H9 (cell line): ENCODE results near the gene CFAP77. TPM values are rescaled to one million over a fixed set of nuclear protein-coding genes. Genes with fewer than 3 reads are reported as not detected.

ENCODE experiments used
- DNase-seq: peaks from one replicate; pipeline ENCODE4 v3.0.0-alpha.2; 2017
- H2AFZ ChIP-seq: one replicate; pipeline ENCODE4 v1.6.1; 2013; ENCODE audit warnings: mild to moderate bottlenecking, low read length, control low read depth, moderate library complexity
- H2AK5ac ChIP-seq: 2 replicates; pipeline ENCODE4 v1.6.1; 2013; ENCODE audit warnings: low read length, control low read depth, mixed read lengths; ENCODE audit not compliant: insufficient read length
- H2BK120ac ChIP-seq: one replicate; pipeline ENCODE4 v1.6.1; 2013; ENCODE audit warnings: low read depth, mild to moderate bottlenecking, low read length, control low read depth, inconsistent platforms; ENCODE audit not compliant: poor library complexity, severe bottlenecking
- H2BK12ac ChIP-seq: 2 replicates; pipeline ENCODE4 v1.6.1; 2013; ENCODE audit warnings: low read length, control low read depth, mixed read lengths, low read depth; ENCODE audit not compliant: insufficient read length
- H2BK15ac ChIP-seq: 2 replicates; pipeline ENCODE4 v1.6.1; 2013; ENCODE audit warnings: low read depth, low read length, control low read depth
- H2BK20ac ChIP-seq: one replicate; pipeline ENCODE4 v1.6.1; 2013; ENCODE audit warnings: low read depth, mild to moderate bottlenecking, low read length, control low read depth, inconsistent platforms; ENCODE audit not compliant: poor library complexity, severe bottlenecking
- H2BK5ac ChIP-seq: 2 replicates; pipeline ENCODE4 v1.6.1; 2013; ENCODE audit warnings: low read length, control low read depth, mixed read lengths; ENCODE audit not compliant: insufficient read length
- H3K14ac ChIP-seq: 2 replicates; pipeline ENCODE4 v1.6.1; 2013; ENCODE audit warnings: low read length, control low read depth; ENCODE audit not compliant: insufficient read depth
- H3K18ac ChIP-seq: 2 replicates; pipeline ENCODE4 v1.6.1; 2013; ENCODE audit warnings: low read depth, mild to moderate bottlenecking, mixed read lengths, low read length, control low read depth; ENCODE audit not compliant: insufficient read length
- H3K23ac ChIP-seq: 2 replicates; pipeline ENCODE4 v1.6.1; 2013; ENCODE audit warnings: low read length, control low read depth, mixed read lengths, low read depth; ENCODE audit not compliant: insufficient read length
- H3K23me2 ChIP-seq: 2 replicates; pipeline ENCODE4 v1.6.1; 2013; ENCODE audit warnings: low read depth, mild to moderate bottlenecking, mixed read lengths, low read length, control low read depth; ENCODE audit not compliant: insufficient read length, poor library complexity, severe bottlenecking
- H3K27ac ChIP-seq: 2 replicates; pipeline ENCODE4 v1.5.1; 2013; ENCODE audit warnings: low read length, control low read depth, mixed read lengths, low read depth; ENCODE audit not compliant: insufficient read length
- H3K27me3 ChIP-seq: 2 replicates; pipeline ENCODE4 v1.6.1; 2013; ENCODE audit warnings: low read length, control low read depth, inconsistent platforms; ENCODE audit not compliant: insufficient read depth
- H3K4ac ChIP-seq: 2 replicates; pipeline ENCODE4 v1.6.1; 2013; ENCODE audit warnings: low read depth, mild to moderate bottlenecking, control low read depth, inconsistent platforms, low read length, moderate library complexity
- H3K4me1 ChIP-seq: 2 replicates; pipeline ENCODE4 v1.6.1; 2013; ENCODE audit warnings: low read length, control low read depth, inconsistent platforms; ENCODE audit not compliant: insufficient read depth
- H3K4me2 ChIP-seq: 2 replicates; pipeline ENCODE4 v1.6.1; 2013; ENCODE audit warnings: low read length, control low read depth, mixed read lengths; ENCODE audit not compliant: insufficient read length, insufficient read depth
- H3K56ac ChIP-seq: 2 replicates; pipeline ENCODE4 v1.6.1; 2013; ENCODE audit warnings: low read depth, mild to moderate bottlenecking, mixed read lengths, low read length, control low read depth; ENCODE audit not compliant: insufficient read length
- H3K79me1 ChIP-seq: 2 replicates; pipeline ENCODE4 v1.6.1; 2013; ENCODE audit warnings: low read depth, mild to moderate bottlenecking, moderate library complexity, low read length, control low read depth, inconsistent platforms; ENCODE audit not compliant: insufficient read depth, poor library complexity, severe bottlenecking
- H3K79me2 ChIP-seq: 2 replicates; pipeline ENCODE4 v1.6.1; 2013; ENCODE audit warnings: low read length, control low read depth, inconsistent platforms; ENCODE audit not compliant: insufficient read depth
- H3K9ac ChIP-seq: 2 replicates; pipeline ENCODE4 v1.6.1; 2013; ENCODE audit warnings: low read length, control low read depth, mixed read lengths; ENCODE audit not compliant: insufficient read length; ENCODE audit errors: extremely low read depth
- H3K9me3 ChIP-seq: one replicate; pipeline ENCODE4 v1.6.1; 2013; ENCODE audit warnings: low read depth, low read length, inconsistent platforms; ENCODE audit not compliant: control insufficient read depth
- H3T11ph ChIP-seq: one replicate; pipeline ENCODE4 v1.6.1; 2013; ENCODE audit warnings: mild to moderate bottlenecking, low read length, control low read depth, inconsistent platforms
- H4K20me1 ChIP-seq: one replicate; pipeline ENCODE4 v1.6.1; 2013; ENCODE audit not compliant: control insufficient read depth, insufficient read length, insufficient read depth
- H4K5ac ChIP-seq: 2 replicates; pipeline ENCODE4 v1.6.1; 2013; ENCODE audit warnings: low read depth, mild to moderate bottlenecking, mixed read lengths, low read length, control low read depth; ENCODE audit not compliant: insufficient read length
- H4K8ac ChIP-seq: replicated peaks from 2 replicates; pipeline ENCODE4 v1.6.1; 2013; ENCODE audit warnings: low read length, control low read depth, mixed read lengths, low read depth; ENCODE audit not compliant: insufficient read length
- H4K91ac ChIP-seq: 2 replicates; pipeline ENCODE4 v1.6.1; 2013; ENCODE audit warnings: low read depth, mild to moderate bottlenecking, moderate library complexity, mixed read lengths, low read length, control low read depth; ENCODE audit not compliant: insufficient read length
- H3K27ac Mint-ChIP-seq, 3 experiments: 2 replicates in 2 of 3; 3 replicates in 1 of 3; pipeline ENCODE4 v1.8.0; 2020 to 2021; ENCODE audit warnings: mixed read lengths in 3 of 3, mild to moderate bottlenecking in 1 of 3, moderate library complexity in 1 of 3
- H3K27me3 Mint-ChIP-seq: 2 replicates; pipeline ENCODE4 v1.8.0; 2021; ENCODE audit warnings: low read depth, mild to moderate bottlenecking, moderate library complexity, mixed read lengths
- H3K36me3 Mint-ChIP-seq, 3 experiments: 2 replicates in 2 of 3; 3 replicates in 1 of 3; pipeline ENCODE4 v1.8.0; 2020 to 2021; ENCODE audit warnings: low read depth in 3 of 3, mixed read lengths in 3 of 3; ENCODE audit not compliant: insufficient read depth in 1 of 3
- H3K4me1 Mint-ChIP-seq, 2 experiments: 2 replicates each; pipeline ENCODE4 v1.8.0; 2020; ENCODE audit warnings: mixed read lengths in 2 of 2
- H3K4me3 Mint-ChIP-seq, 2 experiments: 2 replicates in 1 of 2; 3 replicates in 1 of 2; pipeline ENCODE4 v1.8.0; 2020 to 2021; ENCODE audit warnings: mild to moderate bottlenecking in 2 of 2, mixed read lengths in 2 of 2, moderate library complexity in 1 of 2
- H3K9me3 Mint-ChIP-seq, 2 experiments: 2 replicates in 1 of 2; 3 replicates in 1 of 2; pipeline ENCODE4 v1.8.0; 2020; ENCODE audit warnings: mild to moderate bottlenecking in 2 of 2, mixed read lengths in 2 of 2, moderate library complexity in 1 of 2
- WGBS: extraction: QIAGEN DNeasy Blood & Tissue Kit; methylation state at CpG from one replicate; pipeline ENCODE4 v1.1.7; 2013; ENCODE audit warnings: missing lambda C conversion rate, low lambda C conversion rate, mixed read lengths; ENCODE audit not compliant: insufficient read length; ENCODE audit errors: extremely low coverage; 5-methylcytosine and 5-hydroxymethylcytosine counted together
- total RNA-seq: library from RNA; stranded (reverse); gene quantifications from 2 replicates; pipeline ENCODE4 v1.2.1, GENCODE V29; 2021
- TF ChIP-seq, protein P1 (sequence below): fragments of 200-600 bp; sonication (generic); conservative IDR thresholded peaks from 3 replicates; pipeline ENCODE4 v1.8.0; 2021; ENCODE audit warnings: antibody characterized with exemption, mild to moderate bottlenecking

CFAP77 gene
- total RNA-seq, 1 experiment from 2014 or later: 0.72 TPM

DNA sequence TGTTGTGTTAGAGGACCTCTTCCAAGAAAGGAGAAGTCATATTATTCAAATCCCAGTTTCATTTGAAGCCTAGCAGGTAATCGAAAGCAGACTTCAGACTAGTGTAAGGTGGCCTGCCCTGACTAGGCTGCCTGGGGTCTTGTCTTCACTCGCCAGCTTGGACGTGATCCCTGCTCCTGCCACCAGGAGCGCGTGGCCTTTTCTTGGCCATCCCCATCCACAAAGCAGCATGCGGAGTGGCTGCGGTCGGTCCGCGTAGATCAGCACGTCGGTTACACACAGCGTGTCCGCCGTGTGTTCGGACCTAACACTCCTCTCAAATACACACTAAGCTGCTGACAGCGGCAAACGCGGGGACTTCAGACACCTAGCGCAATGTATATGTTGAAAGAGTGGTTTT is 37.3 kb downstream of the CFAP77 start:
- Mint-ChIP-seq H3K27ac (no peak overlapping the region; a peak in 1 of 7 replicates), H3K4me3 (no peak overlapping the region), H3K36me3 (no peaks in the 10 kb centered on the region; a peak in 1 of 7 replicates), H3K4me1 (peaks cover 7 to 10% of the 10 kb centered on the region in 2 experiments), H3K9me3 (0 out of 5 replicates have a peak, but pooled peaks cover 0 to 3% of the 10 kb centered on the region in 2 experiments), H3K27me3 (peaks cover 23% of the 10 kb centered on the region)
- H3K23ac ChIP-seq: no peak overlapping the region
- no peak overlapping the region for H3K9ac ChIP-seq
- WGBS: no CpG with 5 or more reads among the region's 20 CpGs
- no peaks in the 10 kb centered on the region for H3K4me1 ChIP-seq
- H3K18ac ChIP-seq: no peak overlapping the region
- no peak overlapping the region for H3K4ac ChIP-seq
- no peak overlapping the region for H2BK12ac ChIP-seq
- H3K9me3 ChIP-seq: no peaks in the 10 kb centered on the region
- H3K23me2 ChIP-seq: no peaks in the 10 kb centered on the region
- H2AK5ac ChIP-seq: no peak overlapping the region
- H4K5ac ChIP-seq: no peak overlapping the region
- H2BK20ac ChIP-seq: no peak overlapping the region
- H3K27me3 ChIP-seq: no peaks in the 10 kb centered on the region
- no peak overlapping the region for H3K56ac ChIP-seq
- no peak overlapping the region for H3K4me2 ChIP-seq
- H3K79me2 ChIP-seq: no peaks in the 10 kb centered on the region
- peak; percentile 84 for DNase-seq
- TF ChIP-seq, protein P1, sequence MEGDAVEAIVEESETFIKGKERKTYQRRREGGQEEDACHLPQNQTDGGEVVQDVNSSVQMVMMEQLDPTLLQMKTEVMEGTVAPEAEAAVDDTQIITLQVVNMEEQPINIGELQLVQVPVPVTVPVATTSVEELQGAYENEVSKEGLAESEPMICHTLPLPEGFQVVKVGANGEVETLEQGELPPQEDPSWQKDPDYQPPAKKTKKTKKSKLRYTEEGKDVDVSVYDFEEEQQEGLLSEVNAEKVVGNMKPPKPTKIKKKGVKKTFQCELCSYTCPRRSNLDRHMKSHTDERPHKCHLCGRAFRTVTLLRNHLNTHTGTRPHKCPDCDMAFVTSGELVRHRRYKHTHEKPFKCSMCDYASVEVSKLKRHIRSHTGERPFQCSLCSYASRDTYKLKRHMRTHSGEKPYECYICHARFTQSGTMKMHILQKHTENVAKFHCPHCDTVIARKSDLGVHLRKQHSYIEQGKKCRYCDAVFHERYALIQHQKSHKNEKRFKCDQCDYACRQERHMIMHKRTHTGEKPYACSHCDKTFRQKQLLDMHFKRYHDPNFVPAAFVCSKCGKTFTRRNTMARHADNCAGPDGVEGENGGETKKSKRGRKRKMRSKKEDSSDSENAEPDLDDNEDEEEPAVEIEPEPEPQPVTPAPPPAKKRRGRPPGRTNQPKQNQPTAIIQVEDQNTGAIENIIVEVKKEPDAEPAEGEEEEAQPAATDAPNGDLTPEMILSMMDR: peak; percentile 71
- H4K91ac ChIP-seq: no peak overlapping the region
- no peak overlapping the region for H3K14ac ChIP-seq
- H2BK5ac ChIP-seq: no peak overlapping the region
- H4K20me1 ChIP-seq: no peaks in the 10 kb centered on the region
- H3K27ac ChIP-seq: no peak overlapping the region
- no peak overlapping the region for H4K8ac ChIP-seq
- H3K79me1 ChIP-seq: no peaks in the 10 kb centered on the region
- no peak overlapping the region for H2BK120ac ChIP-seq
- H2AFZ ChIP-seq: no peak overlapping the region
- no peak overlapping the region for H3T11ph ChIP-seq
- H2BK15ac ChIP-seq: no peak overlapping the region
